Astrocyte of the spinal cord (primary cell): ENCODE data around the gene FAN1.
"Not testable (repeated sequence)": the region's sequence is repeated elsewhere in the genome, so short reads cannot be mapped to it uniquely, and the experiment has no call there.

ENCODE experiments used
- DNase-seq: peaks from one replicate; pipeline ENCODE4 v3.0.0; 2011; ENCODE audit warnings: low read depth, low spot score
- H3K4me3 ChIP-seq: 2 replicates; pipeline ENCODE4 v1.5.1; 2011; ENCODE audit warnings: low read depth, mild to moderate bottlenecking, low read length, moderate library complexity
- CTCF ChIP-seq: IDR thresholded peaks from 2 replicates; pipeline ENCODE4 v1.5.1; 2012; ENCODE audit warnings: low read depth, mild to moderate bottlenecking, low read length, inconsistent platforms
- in situ Hi-C: cut with HindIII; loops from 2 replicates; pipeline ENCODE4 v1.10.0; 2017; ENCODE audit warnings: low sequenced_read_pairs

FAN1 gene

GRCh38 chr15:30878515-30878914 is 25.2 kb upstream of the FAN1 start:
- in situ Hi-C loops = no loop called here
- DNase-seq = no peak
- no peak overlapping the region for H3K4me3 ChIP-seq
- TF ChIP-seq CTCF = no peak

DNA sequence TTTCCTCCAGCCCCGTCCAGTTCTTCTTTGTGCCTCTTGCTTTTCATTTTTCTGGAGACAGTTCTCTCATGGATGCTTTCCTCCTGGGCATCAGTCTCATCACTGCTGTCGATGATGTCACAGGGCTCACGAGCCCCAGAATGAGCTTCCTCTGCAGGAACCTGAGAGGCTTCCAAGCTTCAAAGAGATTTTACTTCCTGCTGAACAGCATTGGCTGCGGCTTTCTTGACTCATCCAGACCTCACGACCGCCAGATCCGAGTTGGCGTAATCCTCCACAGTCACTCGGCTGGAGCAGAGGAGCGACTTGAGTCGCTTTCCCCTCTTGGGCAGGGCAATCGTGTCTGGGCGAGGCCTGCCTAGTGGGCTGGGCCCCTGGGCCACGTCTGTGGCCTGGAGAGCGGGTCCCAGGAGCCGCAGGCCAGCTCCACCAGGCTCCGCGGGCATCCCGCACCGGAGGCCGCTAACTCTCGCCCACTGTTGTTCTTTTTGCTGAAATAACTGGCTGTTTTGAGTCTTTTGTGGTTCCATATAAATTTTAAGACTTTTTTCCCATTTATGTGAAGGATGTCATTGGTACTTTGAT is 20.8 kb upstream of the FAN1 start:
- no peak for TF ChIP-seq CTCF
- in situ Hi-C loops = no loop called here
- no peak overlapping the region for H3K4me3 ChIP-seq
- DNase-seq = no peak

DNA sequence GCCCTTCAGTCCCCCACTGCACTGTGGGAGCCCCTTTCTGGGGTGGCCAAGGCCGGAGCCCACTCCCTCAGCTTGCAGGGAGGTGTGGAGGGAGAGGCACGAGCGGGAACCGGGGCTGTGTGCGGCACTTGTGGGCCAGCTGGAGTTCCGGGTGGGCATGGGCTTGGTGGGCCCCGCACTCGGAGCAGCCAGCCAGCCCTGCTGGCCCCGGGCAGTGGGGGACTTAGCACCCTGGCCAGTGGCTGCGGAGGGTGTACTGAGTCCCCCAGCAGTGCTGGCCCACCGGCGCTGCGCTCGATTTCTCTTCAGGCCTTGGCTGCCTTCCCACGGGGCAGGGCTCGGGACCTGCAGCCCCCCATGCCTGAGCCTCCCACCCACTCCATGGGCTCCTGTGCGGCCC is 20.0 kb upstream of the FAN1 start:
- H3K4me3 ChIP-seq, in situ Hi-C loops, DNase-seq: not testable (repeated sequence)

DNA sequence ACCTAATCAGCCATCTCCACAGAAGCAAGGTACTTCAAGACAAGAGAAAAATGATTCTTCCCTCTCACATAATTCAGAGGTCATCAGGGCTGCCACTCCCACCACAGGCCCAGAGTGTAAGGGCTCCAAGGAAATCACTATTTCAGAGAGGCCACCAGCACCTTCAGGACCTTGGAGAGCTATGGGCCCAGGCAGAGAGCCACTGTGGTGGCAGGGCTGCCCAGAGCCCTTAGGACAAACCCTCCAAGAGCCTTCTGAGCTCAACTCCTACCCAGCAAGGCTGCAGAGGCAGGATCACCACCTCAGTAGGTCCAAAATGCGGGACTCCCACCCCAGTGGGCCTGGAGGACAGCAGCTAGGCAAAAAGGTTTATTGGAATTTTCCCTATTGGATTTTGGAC is 17.9 kb upstream of the FAN1 start:
- TF ChIP-seq CTCF = no peak
- in situ Hi-C loops = no loop called here
- no peak overlapping the region for H3K4me3 ChIP-seq
- peak; percentile 19 for DNase-seq

DNA sequence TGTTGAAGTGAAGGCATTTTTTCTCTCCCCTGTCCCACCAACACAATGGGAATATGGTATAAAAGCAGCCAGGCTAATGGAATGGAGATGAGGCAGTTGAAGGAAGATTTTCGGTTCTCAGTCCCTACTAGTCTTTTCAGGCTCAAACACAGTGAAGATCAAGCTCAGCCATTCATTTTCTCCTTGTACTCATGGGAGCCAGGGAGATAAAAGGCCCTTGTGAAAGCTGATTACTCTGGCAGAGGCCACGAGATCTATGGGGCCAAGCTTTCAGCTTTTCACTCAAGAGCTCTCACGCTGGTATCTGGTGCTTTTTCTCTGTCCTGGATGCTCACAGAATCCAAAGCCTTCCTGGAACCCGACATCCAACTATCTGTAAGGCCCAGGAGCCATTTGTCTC is 14.5 kb upstream of the FAN1 start:
- no peak for DNase-seq
- in situ Hi-C loops = no loop called here
- H3K4me3 ChIP-seq = no peak overlapping the region
- TF ChIP-seq CTCF = no peak

- no peak for TF ChIP-seq CTCF
- in situ Hi-C loops = no loop called here
- H3K4me3 ChIP-seq = no peak overlapping the region
- DNase-seq = no peak
Measured at GRCh38 chr15:30895461-30896210, 8.1 kb upstream of the FAN1 start.

- in situ Hi-C loops = no loop called here
- DNase-seq = no peak
- no peak overlapping the region for H3K4me3 ChIP-seq
- no peak for TF ChIP-seq CTCF
Measured at GRCh38 chr15:30896211-30896606, 7.5 kb upstream of the FAN1 start.
